T-helper 2 cell treated with Interferon-gamma antibody and Interleukin-4, amounts not matched to agents 100 ng/mL and 5 ng/mL, for 36 hours (primary cell): Measurements from ENCODE around the gene EVA1A. TPM values are rescaled to one million over a fixed set of nuclear protein-coding genes. Genes with fewer than 3 reads are reported as not detected.

ENCODE experiments used
- intact Hi-C: fragments of 100-400 bp; cut with micrococcal nuclease; formaldehyde crosslinking; loops from one replicate; pipeline ENCODE4 v1.15.1; 2023
- total RNA-seq: library from RNA; stranded (reverse); gene quantifications from 2 replicates; pipeline ENCODE4 v1.2.3, GENCODE V29; 2022

EVA1A gene
- total RNA-seq, 1 donor from 2014 or later = not detected

- intact Hi-C loops = no loop called here
Measured at GRCh38 chr2:75564026-75564688, 3.4 kb upstream of the EVA1A start.

- intact Hi-C loops = no loop called here
Measured at GRCh38 chr2:75563591-75563990, 2.9 kb upstream of the EVA1A start.

- intact Hi-C loops = no loop called here
Measured at GRCh38 chr2:75562513-75562864, 1.8 kb upstream of the EVA1A start.

- intact Hi-C loops = no loop called here
Measured at GRCh38 chr2:75561566-75562512, 1.1 kb upstream of the EVA1A start.

GRCh38 chr2:75560022-75560767, 544 bp downstream of the EVA1A start:
- intact Hi-C loops = no loop called here

GRCh38 chr2:75559680-75560021, 1.1 kb downstream of the EVA1A start:
- intact Hi-C loops = no loop called here

GRCh38 chr2:75558786-75559679, 1.7 kb downstream of the EVA1A start:
- intact Hi-C loops = no loop called here

GRCh38 chr2:75558136-75558535, 2.6 kb downstream of the EVA1A start:
- intact Hi-C loops = no loop called here

- intact Hi-C loops = no loop called here
Measured at GRCh38 chr2:75557474-75558133, 3.1 kb downstream of the EVA1A start.

GRCh38 chr2:75556679-75557366, 3.9 kb downstream of the EVA1A start:
- intact Hi-C loops = no loop called here

- intact Hi-C loops = no loop called here
Measured at GRCh38 chr2:75555701-75556100, 5.0 kb downstream of the EVA1A start.

- intact Hi-C loops = no loop called here
Measured at GRCh38 chr2:75553935-75554531, 6.7 kb downstream of the EVA1A start.

- intact Hi-C loops = no loop called here
Measured at GRCh38 chr2:75552222-75552621, 8.5 kb downstream of the EVA1A start.

GRCh38 chr2:75551434-75551833, 9.3 kb downstream of the EVA1A start:
- intact Hi-C loops = no loop called here

GRCh38 chr2:75549401-75550253, 11.1 kb downstream of the EVA1A start:
- intact Hi-C loops = no loop called here

GRCh38 chr2:75548036-75548573, 12.6 kb downstream of the EVA1A start:
- intact Hi-C loops = no loop called here

- intact Hi-C loops = no loop called here
Measured at GRCh38 chr2:75547345-75548035, 13.2 kb downstream of the EVA1A start.

GRCh38 chr2:75545922-75546321, 14.8 kb downstream of the EVA1A start:
- intact Hi-C loops = no loop called here
